CD14-positive monocyte (primary cell): Measurements from ENCODE around the gene EZH2. TPM values are rescaled to one million over a fixed set of nuclear protein-coding genes. Genes with fewer than 3 reads are reported as not detected.
A peak's percentile ranks its signal among the peaks of the same experiment; 100 is the strongest.

Source experiments
- DNase-seq, 3 donors: peaks; one replicate each; pipeline ENCODE4 v3.0.0-alpha.2; 2011 to 2022
- H2AFZ ChIP-seq: 2 replicates; pipeline ENCODE4 v1.6.0; 2012; ENCODE audit warnings: mild to moderate bottlenecking, low read depth, low read length, inconsistent platforms; ENCODE audit not compliant: insufficient read depth, poor library complexity, severe bottlenecking
- H3K27ac ChIP-seq, 2 donors: 1 replicate in 1 of 2; 2 replicates in 1 of 2; pipeline ENCODE4 v1.5.1; 2012 to 2013; ENCODE audit warnings: low read length in 2 of 2, control low read depth in 1 of 2, inconsistent platforms in 1 of 2, low read depth in 1 of 2, mild to moderate bottlenecking in 1 of 2
- H3K27me3 ChIP-seq, 2 donors: one replicate each; pipeline versions ENCODE4 v1.6.0 to v1.6.1; 2011 to 2013; ENCODE audit warnings: low read length in 2 of 2; ENCODE audit not compliant: control insufficient read depth in 2 of 2, insufficient read depth in 2 of 2
- H3K36me3 ChIP-seq, 2 donors: replicated peaks in 1 of 2; 1 replicate in 1 of 2; 2 replicates in 1 of 2; pipeline versions ENCODE4 v1.5.1 to v1.6.1; 2012 to 2013; ENCODE audit warnings: low read length in 2 of 2, control low read depth in 1 of 2, inconsistent platforms in 1 of 2, mild to moderate bottlenecking in 1 of 2; ENCODE audit not compliant: insufficient read depth in 2 of 2, control insufficient read depth in 1 of 2
- H3K4me1 ChIP-seq, 2 donors: 1 replicate in 1 of 2; 2 replicates in 1 of 2; pipeline versions ENCODE4 v1.5.1 to v1.6.1; 2012 to 2013; ENCODE audit warnings: low read length in 2 of 2, control low read depth in 1 of 2, inconsistent platforms in 1 of 2, mild to moderate bottlenecking in 1 of 2, moderate library complexity in 1 of 2; ENCODE audit not compliant: insufficient read depth in 2 of 2, control insufficient read depth in 1 of 2
- H3K4me2 ChIP-seq: replicated peaks from 2 replicates; pipeline ENCODE3; 2012; ENCODE audit warnings: low read length, moderate library complexity, mild to moderate bottlenecking; ENCODE audit not compliant: poor library complexity, severe bottlenecking; ENCODE audit errors: extremely low read depth
- H3K4me3 ChIP-seq, 3 experiments: fragments of 200-600 bp in 1 of 3; sonication (generic) in 1 of 3; replicated peaks in 1 of 3; 1 replicate in 2 of 3; 2 replicates in 1 of 3; pipeline ENCODE4 v1.5.1; 2011 to 2013; ENCODE audit warnings: low read length in 3 of 3, mild to moderate bottlenecking in 3 of 3, control low read depth in 2 of 3, low read depth in 2 of 3, inconsistent platforms in 1 of 3, moderate library complexity in 1 of 3
- H3K79me2 ChIP-seq: 2 replicates; pipeline ENCODE4 v1.6.0; 2012; ENCODE audit warnings: mild to moderate bottlenecking, control low read depth, inconsistent platforms, low read length, moderate library complexity; ENCODE audit not compliant: insufficient read depth
- H3K9ac ChIP-seq: 2 replicates; pipeline ENCODE4 v1.6.0; 2017; ENCODE audit warnings: low read length, mild to moderate bottlenecking; ENCODE audit not compliant: insufficient read depth, poor library complexity, severe bottlenecking
- H3K9me3 ChIP-seq, 2 donors: replicated peaks in 1 of 2; 1 replicate in 1 of 2; 2 replicates in 1 of 2; pipeline versions ENCODE4 v1.5.1 to v1.6.1; 2012 to 2013; ENCODE audit warnings: low read length in 2 of 2, control low read depth in 1 of 2; ENCODE audit not compliant: control insufficient read depth in 1 of 2, insufficient read depth in 1 of 2
- H4K20me1 ChIP-seq: 2 replicates; pipeline ENCODE4 v1.6.0; 2012; ENCODE audit warnings: mild to moderate bottlenecking, low read length, control low read depth, moderate library complexity; ENCODE audit not compliant: insufficient read depth
- H3K27ac Mint-ChIP-seq, 7 donors: one replicate each; pipeline ENCODE4 v1.8.0; 2020; ENCODE audit warnings: mild to moderate bottlenecking in 7 of 7, mixed read lengths in 7 of 7, moderate library complexity in 6 of 7, inconsistent platforms in 2 of 7
- H3K27me3 Mint-ChIP-seq, 3 donors: one replicate each; pipeline ENCODE4 v1.8.0; 2021 to 2022; ENCODE audit warnings: low read depth in 3 of 3, mild to moderate bottlenecking in 3 of 3, mixed read lengths in 3 of 3, moderate library complexity in 3 of 3, inconsistent platforms in 1 of 3
- H3K36me3 Mint-ChIP-seq, 2 donors: one replicate each; pipeline ENCODE4 v1.8.0; 2020; ENCODE audit warnings: mixed read lengths in 2 of 2, inconsistent platforms in 1 of 2, mild to moderate bottlenecking in 1 of 2
- H3K4me1 Mint-ChIP-seq: one replicate; pipeline ENCODE4 v1.8.0; 2020; ENCODE audit warnings: mild to moderate bottlenecking, mixed read lengths
- H3K4me3 Mint-ChIP-seq, 2 donors: one replicate each; pipeline ENCODE4 v1.8.0; 2020; ENCODE audit warnings: mild to moderate bottlenecking in 2 of 2, mixed read lengths in 2 of 2, moderate library complexity in 1 of 2
- H3K9me3 Mint-ChIP-seq, 7 donors: one replicate each; pipeline ENCODE4 v1.8.0; 2020 to 2022; ENCODE audit warnings: mixed read lengths in 7 of 7, mild to moderate bottlenecking in 6 of 7, moderate library complexity in 6 of 7, inconsistent platforms in 2 of 7
- CTCF ChIP-seq: fragments of 200-600 bp; IDR thresholded peaks from one replicate; pipeline ENCODE4 v1.8.0; 2022; ENCODE audit warnings: antibody characterized with exemption, mild to moderate bottlenecking
- WGBS: methylation state at CpG from one replicate; pipeline ENCODE4 v1.1.5; 2013; ENCODE audit warnings: missing lambda C conversion rate; ENCODE audit not compliant: insufficient coverage; 5-methylcytosine and 5-hydroxymethylcytosine counted together
- intact Hi-C, 2 donors: fragments of 100-400 bp; cut with micrococcal nuclease; formaldehyde crosslinking; loops; one replicate each; pipeline versions ENCODE4 v1.15.0 to v1.15.1; 2023
- polyA plus RNA-seq, 3 donors: library from polyadenylated mRNA; depleted of rRNA in 1 of 3; unstranded in 2 of 3; stranded (reverse) in 1 of 3; fragments of 300-500 nt in 2 of 3; fragments of >200 nt in 1 of 3; fragmentation: Illumina TruSeq in 2 of 3; gene quantifications; 1 replicate in 2 of 3; 2 replicates in 1 of 3; pipeline ENCODE4 v1.2.3, GENCODE V29; 2012 to 2021

The EZH2 gene
- polyA plus RNA-seq, 3 donors, result 1.3 to 6.1 (median 1.6) TPM

- Histone ChIP-seq H4K20me1 (no peaks in the 10 kb centered on the region), H3K79me2 (peaks cover 24% of the 10 kb centered on the region), H2AFZ (no peak overlapping the region), H3K36me3 (no peaks in the 10 kb centered on the region), H3K4me1 (peaks cover 12 to 22% of the 10 kb centered on the region in 2 donors), H3K4me2 (no peak overlapping the region), H3K9me3 (no peaks in the 10 kb centered on the region), H3K4me3 (no peak overlapping the region), H3K27me3 (no peaks in the 10 kb centered on the region), H3K9ac (no peak overlapping the region), H3K27ac (no peak overlapping the region)
- H3K27me3 Mint-ChIP-seq, result peaks cover 0 to 7% (median 1%) of the 10 kb centered on the region in 3 donors
- no peaks in the 10 kb centered on the region for H3K36me3 Mint-ChIP-seq
- intact Hi-C loops, result loop anchor here in 1 of 2 donors (10.0 kb wide), 1 partner anchor 98 kb away; no protein-coding TSS in a partner anchor
- no peak overlapping the region for H3K4me3 Mint-ChIP-seq
- no peak overlapping the region for H3K27ac Mint-ChIP-seq
- TF ChIP-seq CTCF, result no peak
- no peak for DNase-seq
- H3K4me1 Mint-ChIP-seq, result peaks cover 11% of the 10 kb centered on the region
- H3K9me3 Mint-ChIP-seq, result no peaks in the 10 kb centered on the region
- WGBS, result no CpG with 5 or more reads among the region's 4 CpGs
These were observed 2.8 kb upstream of the EZH2 start for GRCh38 chr7:148886844-148887243.

GRCh38 chr7:148884299-148885022 is 370 bp upstream of the EZH2 start:
- Histone ChIP-seq H3K27me3 (no peaks in the 10 kb centered on the region), H3K4me1 (peaks cover 12 to 24% of the 10 kb centered on the region in 2 donors), H3K9ac (peak overlapping the region; percentile 90), H3K4me3 (peak overlapping the region; percentile 63 to 99 (median 93)), H3K36me3 (no peaks in the 10 kb centered on the region), H3K4me2 (peak overlapping the region; percentile 91), H3K9me3 (no peaks in the 10 kb centered on the region), H3K79me2 (peaks cover 48% of the 10 kb centered on the region), H3K27ac (peak overlapping the region; percentile 63 to 77), H4K20me1 (no peaks in the 10 kb centered on the region), H2AFZ (peak overlapping the region; percentile 82)
- peak overlapping the region; percentile 63 to 87 (median 77) for H3K27ac Mint-ChIP-seq
- H3K36me3 Mint-ChIP-seq, result no peaks in the 10 kb centered on the region
- H3K27me3 Mint-ChIP-seq, result peaks cover 0 to 5% (median 1%) of the 10 kb centered on the region in 3 donors
- no peaks in the 10 kb centered on the region for H3K9me3 Mint-ChIP-seq
- no peak for TF ChIP-seq CTCF
- H3K4me1 Mint-ChIP-seq, result peaks cover 22% of the 10 kb centered on the region
- peak overlapping the region; percentile 84 to 91 for H3K4me3 Mint-ChIP-seq
- DNase-seq, result peak; percentile 89 to 91 (median 91)
- intact Hi-C loops, result loop anchor here (5.0 to 10.0 kb wide), 4 partner anchors 58 to 243 kb away; partner anchors contain the start of genes ZNF425 (in 2 of the 2) and PDIA4 (in 1 of the 2)
- under 1% methylated on average over 101 of the region's 101 CpGs for WGBS
